DND-41 (cell line): ENCODE measurements around the gene TTC5.

Experiments
- ATAC-seq: fragments of 200-7000 bp; cut with Tn5 transposase; 3 replicates; pipeline ENCODE4 v1.9.1; 2021; ENCODE audit warnings: low read depth; ENCODE audit not compliant: insufficient read depth
- DNase-seq: peaks from one replicate; pipeline ENCODE4 v3.0.0-alpha.2; 2020
- H2AFZ ChIP-seq: 2 replicates; pipeline ENCODE4 v1.6.0; 2012; ENCODE audit warnings: low read depth, low read length
- H3K27ac ChIP-seq: 2 replicates; pipeline ENCODE4 v1.5.1; 2012; ENCODE audit warnings: low read length, inconsistent platforms
- H3K27me3 ChIP-seq: fragments of 200-600 bp; sonication (generic); 2 replicates; pipeline ENCODE4 v1.6.0; 2012; ENCODE audit warnings: low read length, mild to moderate bottlenecking, inconsistent platforms; ENCODE audit not compliant: insufficient read depth, poor library complexity
- H3K36me3 ChIP-seq: 2 replicates; pipeline ENCODE4 v1.5.1; 2012; ENCODE audit warnings: low read length, inconsistent platforms; ENCODE audit not compliant: insufficient read depth
- H3K4me1 ChIP-seq: 2 replicates; pipeline ENCODE4 v1.5.1; 2012; ENCODE audit warnings: mild to moderate bottlenecking, low read length; ENCODE audit not compliant: insufficient read depth
- H3K4me2 ChIP-seq: 2 replicates; pipeline ENCODE4 v1.6.0; 2012; ENCODE audit warnings: mild to moderate bottlenecking, moderate library complexity, low read length, inconsistent platforms; ENCODE audit not compliant: insufficient read depth
- H3K4me3 ChIP-seq, 2 experiments: fragments of 200-600 bp in 1 of 2; shearing (Covaris generic) in 1 of 2; 2 replicates each; pipeline ENCODE4 v1.5.1; 2012 to 2016; ENCODE audit warnings: inconsistent platforms in 2 of 2, low read length in 2 of 2, mild to moderate bottlenecking in 2 of 2, low read depth in 1 of 2, moderate library complexity in 1 of 2
- H3K79me2 ChIP-seq: 2 replicates; pipeline ENCODE4 v1.6.0; 2012; ENCODE audit warnings: low read length, inconsistent platforms; ENCODE audit not compliant: insufficient read depth
- H3K9ac ChIP-seq: 2 replicates; pipeline ENCODE4 v1.6.0; 2012; ENCODE audit warnings: low read depth, mild to moderate bottlenecking, inconsistent platforms, low read length, moderate library complexity
- H3K9me3 ChIP-seq: 2 replicates; pipeline ENCODE4 v1.5.1; 2012; ENCODE audit warnings: low read length, moderate library complexity, mild to moderate bottlenecking, inconsistent platforms; ENCODE audit not compliant: insufficient read depth, severe bottlenecking
- H4K20me1 ChIP-seq: 2 replicates; pipeline ENCODE4 v1.6.0; 2012; ENCODE audit warnings: low read length; ENCODE audit not compliant: insufficient read depth
- CTCF ChIP-seq: IDR thresholded peaks from 2 replicates; pipeline ENCODE4 v1.5.1; 2012; ENCODE audit warnings: borderline replicate concordance, low read length, moderate library complexity, mild to moderate bottlenecking; ENCODE audit not compliant: poor library complexity, severe bottlenecking; ENCODE audit errors: extremely low read depth
- EZH2 ChIP-seq: IDR thresholded peaks from 3 replicates; pipeline ENCODE4 v1.6.1; 2012; ENCODE audit warnings: borderline replicate concordance, low read depth, mild to moderate bottlenecking, moderate library complexity, low read length, inconsistent platforms; ENCODE audit not compliant: severe bottlenecking

Gene TTC5

DNA sequence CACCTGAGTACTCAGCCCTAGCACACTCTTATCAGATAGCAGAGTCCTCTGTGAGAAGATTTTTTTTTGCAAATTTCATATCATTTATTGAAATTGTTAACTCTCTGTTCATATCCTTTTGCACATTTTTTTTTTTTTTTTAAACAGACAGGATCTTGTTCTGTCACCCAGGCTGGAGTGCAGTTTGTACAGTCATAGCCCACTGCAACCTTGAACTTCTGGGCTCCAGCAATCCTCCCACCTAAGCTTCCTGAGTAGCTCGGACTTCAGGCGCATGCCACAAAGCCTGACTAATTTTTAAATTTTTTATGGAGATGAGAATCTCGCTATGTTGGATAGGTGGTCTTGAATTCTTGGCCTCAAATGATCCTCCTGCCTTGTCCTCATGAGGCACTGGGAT lies 42.0 kb upstream of the TTC5 start:
- H3K27ac ChIP-seq = no peak overlapping the region
- no peak overlapping the region for H2AFZ ChIP-seq
- ATAC-seq = no peak
- peaks cover 74% of the 10 kb centered on the region for H3K36me3 ChIP-seq
- no peaks in the 10 kb centered on the region for H3K9me3 ChIP-seq
- H3K4me3 ChIP-seq = no peak overlapping the region
- no peaks in the 10 kb centered on the region for H4K20me1 ChIP-seq
- TF ChIP-seq CTCF = no peak
- no peak for TF ChIP-seq EZH2
- peaks cover 22% of the 10 kb centered on the region for H3K79me2 ChIP-seq
- no peak for DNase-seq
- H3K4me2 ChIP-seq = no peak overlapping the region
- peaks cover 20% of the 10 kb centered on the region for H3K4me1 ChIP-seq
- no peak overlapping the region for H3K9ac ChIP-seq
- no peaks in the 10 kb centered on the region for H3K27me3 ChIP-seq

- Histone ChIP-seq H3K36me3 (peaks cover 64% of the 10 kb centered on the region), H3K4me3 (no peak overlapping the region), H4K20me1 (no peaks in the 10 kb centered on the region), H3K27me3 (no peaks in the 10 kb centered on the region), H3K27ac (no peak overlapping the region), H3K4me2 (no peak overlapping the region), H3K4me1 (peaks cover 24% of the 10 kb centered on the region), H3K79me2 (peaks cover 22% of the 10 kb centered on the region), H3K9me3 (no peaks in the 10 kb centered on the region), H3K9ac (no peak overlapping the region), H2AFZ (no peak overlapping the region)
- ATAC-seq (no peak), DNase-seq (no peak)
- no peak for TF ChIP-seq CTCF
- no peak for TF ChIP-seq EZH2
Observed at GRCh38 chr14:20346713-20347112, 41.0 kb upstream of the TTC5 start.

GRCh38 chr14:20345366-20345765 lies 39.6 kb upstream of the TTC5 start:
- Histone ChIP-seq H3K27ac (no peak overlapping the region), H3K36me3 (peaks cover 52% of the 10 kb centered on the region), H3K9ac (0 out of 2 replicates have a peak overlapping the region, but pooled peaks have one; percentile 66), H3K79me2 (peaks cover 22% of the 10 kb centered on the region), H2AFZ (no peak overlapping the region), H3K4me3 (no peak overlapping the region), H3K4me2 (peak overlapping the region; percentile 75; the same call in 1 of the 2 replicates), H3K27me3 (no peaks in the 10 kb centered on the region), H3K9me3 (no peaks in the 10 kb centered on the region), H4K20me1 (no peaks in the 10 kb centered on the region), H3K4me1 (peaks cover 29% of the 10 kb centered on the region)
- no peak for TF ChIP-seq CTCF
- TF ChIP-seq EZH2 = no peak
- DNase-seq (no peak), ATAC-seq (no peak)

- H4K20me1 ChIP-seq = no peaks in the 10 kb centered on the region
- peak overlapping the region; percentile 80 for H2AFZ ChIP-seq
- DNase-seq = no peak
- H3K4me2 ChIP-seq = peak overlapping the region; percentile 75
- peak overlapping the region; percentile 66 for H3K9ac ChIP-seq
- no peak for TF ChIP-seq EZH2
- TF ChIP-seq CTCF = no peak
- H3K27me3 ChIP-seq = peaks cover 2% of the 10 kb centered on the region
- H3K27ac ChIP-seq = peak overlapping the region; percentile 84
- H3K9me3 ChIP-seq = no peaks in the 10 kb centered on the region
- peak overlapping the region; percentile 36 to 68; a peak in 3 of 4 replicates for H3K4me3 ChIP-seq
- H3K79me2 ChIP-seq = peaks cover 22% of the 10 kb centered on the region
- H3K36me3 ChIP-seq = peaks cover 37% of the 10 kb centered on the region
- H3K4me1 ChIP-seq = peaks cover 29% of the 10 kb centered on the region
- ATAC-seq = no peak
Observed at GRCh38 chr14:20343862-20344220, 38.1 kb upstream of the TTC5 start.
